Tongue (tissue), 2 donors: ENCODE measurements around the gene TRIM39. TPM values are rescaled to one million over a fixed set of nuclear protein-coding genes. Genes with fewer than 3 reads are reported as not detected.
"Not testable (repeated sequence)": the region's sequence is repeated elsewhere in the genome, so short reads cannot be mapped to it uniquely, and the experiment has no call there.

Experiments used
- DNase-seq: peaks from one replicate; pipeline ENCODE4 v3.0.0-alpha.2; 2015
- total RNA-seq: library from RNA; depleted of rRNA; stranded (reverse); fragments of >200 nt; gene quantifications from one replicate; pipeline ENCODE4 v1.2.3, GENCODE V29; 2014

Gene TRIM39
- total RNA-seq, result 7.4 TPM

- peak; percentile 91 for DNase-seq
Measured at GRCh38 chr6:30326526-30327231, at the start of gene TRIM39. TSS of gene TRIM39 (plus strand) at chr6:30326927. CDS start at chr6:30329318, 2,391 bp downstream.

GRCh38 chr6:30280988-30281387 is 45.7 kb upstream of the TRIM39 start:
- not testable (repeated sequence) for DNase-seq

- no peak for DNase-seq
Measured at GRCh38 chr6:30282522-30282921, 44.2 kb upstream of the TRIM39 start.

- no peak for DNase-seq
Measured at GRCh38 chr6:30283761-30284160, 43.0 kb upstream of the TRIM39 start.

- DNase-seq, result no peak
Measured at GRCh38 chr6:30287139-30287538, 39.6 kb upstream of the TRIM39 start.

- DNase-seq, result no peak
Measured at GRCh38 chr6:30295837-30296236, 30.9 kb upstream of the TRIM39 start.

GRCh38 chr6:30304002-30304401 is 22.7 kb upstream of the TRIM39 start:
- no peak for DNase-seq

GRCh38 chr6:30311101-30311500 is 15.6 kb upstream of the TRIM39 start:
- DNase-seq, result peak; percentile 17

GRCh38 chr6:30311671-30312070 is 15.1 kb upstream of the TRIM39 start:
- no peak for DNase-seq

- no peak for DNase-seq
Measured at GRCh38 chr6:30312266-30312665, 14.5 kb upstream of the TRIM39 start.

- no peak for DNase-seq
Measured at GRCh38 chr6:30312676-30313321, 13.9 kb upstream of the TRIM39 start.

- no peak for DNase-seq
Measured at GRCh38 chr6:30315156-30315555, 11.6 kb upstream of the TRIM39 start.

GRCh38 chr6:30317913-30318589 is 8.7 kb upstream of the TRIM39 start:
- no peak for DNase-seq

- DNase-seq, result no peak
Measured at GRCh38 chr6:30319146-30319835, 7.4 kb upstream of the TRIM39 start.

GRCh38 chr6:30321692-30322388 is 4.9 kb upstream of the TRIM39 start:
- DNase-seq, result no peak

- DNase-seq, result no peak
Measured at GRCh38 chr6:30322527-30323501, 3.9 kb upstream of the TRIM39 start.

- no peak for DNase-seq
Measured at GRCh38 chr6:30323806-30324205, 2.9 kb upstream of the TRIM39 start.

- peak; percentile 66 for DNase-seq
Measured at GRCh38 chr6:30325150-30325872, 1.4 kb upstream of the TRIM39 start.

GRCh38 chr6:30325873-30326525 is 728 bp upstream of the TRIM39 start:
- DNase-seq, result peak; percentile 87
